Measurements from ENCODE around the gene RGS10. TPM values are rescaled to one million over a fixed set of nuclear protein-coding genes. Genes with fewer than 3 reads are reported as not detected.

The RGS10 gene
- 100 to 1,000 TPM; 161 to 162 TPM for total RNA-seq

GRCh38 chr10:119542357-119542987 is at the start of gene RGS10:
Gene RGS10, minus strand, starts transcription at chr10:119542719. Its CDS starts 81 bp downstream, at chr10:119542638.

Other genes starting within 250 kb of the RGS10 start
- gene TIAL1, start 54.2 kb upstream of the RGS10 start, total RNA-seq, result 100 to 1,000 TPM; 156 to 161 TPM
- gene BAG3, start 108.7 kb upstream of the RGS10 start, total RNA-seq, result 10 to 100 TPM; 23.5 to 24.9 TPM
- gene INPP5F, start 183.3 kb upstream of the RGS10 start, total RNA-seq, result 10 to 100 TPM; 10.9 TPM

Measured in activated naive CD4-positive, alpha-beta T cell treated with anti-CD3 and anti-CD28 coated beads, Interleukin-2, amount 10 ng/mL, durations not matched to agents 5 hours and 36 hours (primary cell).